Mucosa of rectum (tissue), 2 donors: ENCODE data around the gene WDR26.

ENCODE experiments used
- H3K27ac ChIP-seq, 2 donors: one replicate each; pipeline ENCODE4 v1.7.0; 2013; ENCODE audit warnings: inconsistent platforms in 2 of 2, low read depth in 2 of 2, low read length in 2 of 2
- H3K27me3 ChIP-seq, 2 donors: one replicate each; pipeline ENCODE4 v1.7.0; 2013; ENCODE audit warnings: low read length in 2 of 2; ENCODE audit not compliant: control insufficient read depth in 2 of 2, insufficient read depth in 2 of 2
- H3K36me3 ChIP-seq, 2 donors: one replicate each; pipeline ENCODE4 v1.7.0; 2013; ENCODE audit warnings: low read length in 2 of 2; ENCODE audit not compliant: control insufficient read depth in 2 of 2, insufficient read depth in 2 of 2
- H3K4me1 ChIP-seq, 2 donors: one replicate each; pipeline ENCODE4 v1.7.0; 2013; ENCODE audit warnings: low read length in 2 of 2, mild to moderate bottlenecking in 1 of 2; ENCODE audit not compliant: control insufficient read depth in 2 of 2, insufficient read depth in 2 of 2
- H3K4me3 ChIP-seq, 2 donors: one replicate each; pipeline ENCODE4 v1.7.0; 2013; ENCODE audit warnings: low read length in 2 of 2
- H3K9ac ChIP-seq, 2 donors: one replicate each; pipeline ENCODE4 v1.7.0; 2013; ENCODE audit warnings: low read length in 2 of 2, low read depth in 1 of 2, mild to moderate bottlenecking in 1 of 2
- H3K9me3 ChIP-seq, 2 donors: one replicate each; pipeline ENCODE4 v1.7.0; 2013; ENCODE audit warnings: low read length in 2 of 2; ENCODE audit not compliant: control insufficient read depth in 2 of 2
- donor health status: healthy.
- donor health status: Normal muscosa, but diverticular disease.

Gene WDR26

GRCh38 chr1:224338150-224338838, 96.3 kb downstream of the WDR26 start:
- Histone ChIP-seq H3K36me3 (no peaks in the 10 kb centered on the region), H3K27me3 (no peaks in the 10 kb centered on the region), H3K9me3 (no peaks in the 10 kb centered on the region), H3K27ac (no peak overlapping the region), H3K9ac (no peak overlapping the region), H3K4me3 (no peak overlapping the region), H3K4me1 (peaks cover 0 to 3% of the 10 kb centered on the region in 2 donors)
